Esophagus muscularis mucosa (tissue), 3 donors: ENCODE data around the gene PTGIS.

Experiments
- POLR2A ChIP-seq: fragments of 450-650 bp; IDR thresholded peaks from one replicate; pipeline ENCODE4 v1.6.1; 2017; ENCODE audit warnings: antibody characterized with exemption, moderate library complexity, mild to moderate bottlenecking, low read depth
- TF ChIP-seq, protein P1 (sequence below), 3 experiments: fragments of 200-600 bp in 2 of 3; fragments of 450-650 bp in 1 of 3; sonication (generic) in 2 of 3; IDR thresholded peaks; one replicate each; pipeline ENCODE4 v1.5.1; 2017 to 2019; ENCODE audit warnings: antibody characterized with exemption in 3 of 3, mild to moderate bottlenecking in 2 of 3, moderate library complexity in 1 of 3

DNA sequence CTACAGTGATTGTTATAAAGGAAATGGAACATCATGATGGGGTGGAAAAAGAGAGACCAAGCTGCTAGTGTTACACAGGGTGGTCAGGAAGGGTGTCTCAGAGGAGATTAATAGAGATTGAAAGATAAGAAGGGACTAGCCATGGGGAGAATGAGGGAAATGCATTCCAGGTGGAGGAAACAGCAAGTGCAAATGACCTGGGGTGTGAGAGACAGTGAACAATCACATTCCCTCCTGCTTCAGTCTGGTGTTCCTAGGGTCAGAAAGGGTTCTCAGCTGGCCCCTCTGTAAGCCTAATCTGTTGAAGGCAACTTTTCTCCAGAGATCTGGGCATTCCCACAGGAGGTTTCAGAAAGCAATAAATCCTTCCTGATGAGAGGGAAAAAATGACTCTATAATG is 81.9 kb downstream of the PTGIS start:
- TF ChIP-seq, protein P1, sequence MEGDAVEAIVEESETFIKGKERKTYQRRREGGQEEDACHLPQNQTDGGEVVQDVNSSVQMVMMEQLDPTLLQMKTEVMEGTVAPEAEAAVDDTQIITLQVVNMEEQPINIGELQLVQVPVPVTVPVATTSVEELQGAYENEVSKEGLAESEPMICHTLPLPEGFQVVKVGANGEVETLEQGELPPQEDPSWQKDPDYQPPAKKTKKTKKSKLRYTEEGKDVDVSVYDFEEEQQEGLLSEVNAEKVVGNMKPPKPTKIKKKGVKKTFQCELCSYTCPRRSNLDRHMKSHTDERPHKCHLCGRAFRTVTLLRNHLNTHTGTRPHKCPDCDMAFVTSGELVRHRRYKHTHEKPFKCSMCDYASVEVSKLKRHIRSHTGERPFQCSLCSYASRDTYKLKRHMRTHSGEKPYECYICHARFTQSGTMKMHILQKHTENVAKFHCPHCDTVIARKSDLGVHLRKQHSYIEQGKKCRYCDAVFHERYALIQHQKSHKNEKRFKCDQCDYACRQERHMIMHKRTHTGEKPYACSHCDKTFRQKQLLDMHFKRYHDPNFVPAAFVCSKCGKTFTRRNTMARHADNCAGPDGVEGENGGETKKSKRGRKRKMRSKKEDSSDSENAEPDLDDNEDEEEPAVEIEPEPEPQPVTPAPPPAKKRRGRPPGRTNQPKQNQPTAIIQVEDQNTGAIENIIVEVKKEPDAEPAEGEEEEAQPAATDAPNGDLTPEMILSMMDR (IDR thresholded peaks at IDR 0.05) = no peak
- no peak for TF ChIP-seq POLR2A
